ENCODE data around the gene CAPN2.
"Not testable (repeated sequence)": the region's sequence is repeated elsewhere in the genome, so short reads cannot be mapped to it uniquely, and the experiment has no call there.

CAPN2 gene

GRCh38 chr1:223776075-223776814, 63.9 kb downstream of the CAPN2 start:
- peak; percentile 38 for FAIRE-seq
- peak; percentile 69 for DNase-seq (ENCODE audit: insufficient read length, low spot score)

- DNase-seq (ENCODE audit: insufficient read length, low spot score) (no peak), FAIRE-seq (no peak)
Measured at GRCh38 chr1:223776826-223777454, 64.6 kb downstream of the CAPN2 start.

GRCh38 chr1:223780318-223780717, 68.0 kb downstream of the CAPN2 start:
- FAIRE-seq = no peak
- no peak for DNase-seq (ENCODE audit: insufficient read length, low spot score)

GRCh38 chr1:223780949-223781348, 68.6 kb downstream of the CAPN2 start:
- FAIRE-seq = no peak
- DNase-seq (ENCODE audit: insufficient read length, low spot score) = no peak

GRCh38 chr1:223783676-223784075, 71.3 kb downstream of the CAPN2 start:
- FAIRE-seq (no peak), DNase-seq (ENCODE audit: insufficient read length, low spot score) (no peak)

GRCh38 chr1:223784541-223784940, 72.2 kb downstream of the CAPN2 start:
- FAIRE-seq = no peak
- no peak for DNase-seq (ENCODE audit: insufficient read length, low spot score)

- no peak for DNase-seq (ENCODE audit: insufficient read length, low spot score)
- FAIRE-seq = no peak
Measured at GRCh38 chr1:223785808-223786207, 73.5 kb downstream of the CAPN2 start.

- FAIRE-seq (peak; percentile 16), DNase-seq (ENCODE audit: insufficient read length, low spot score) (no peak)
Measured at GRCh38 chr1:223788746-223789415, 76.5 kb downstream of the CAPN2 start.

- FAIRE-seq = peak; percentile 70
Measured at GRCh38 chr1:223792046-223792445, 79.7 kb downstream of the CAPN2 start.

GRCh38 chr1:223793716-223794115, 81.4 kb downstream of the CAPN2 start:
- no peak for DNase-seq (ENCODE audit: insufficient read length, low spot score)
- no peak for FAIRE-seq

More at GRCh38 chr1:223792046-223792445, 79.7 kb downstream of the CAPN2 start:
- DNase-seq (ENCODE audit: insufficient read length, low spot score) = no peak

- DNase-seq (ENCODE audit: insufficient read length, low spot score) (no peak), FAIRE-seq (no peak)
Measured at GRCh38 chr1:223794136-223794880, 82.0 kb downstream of the CAPN2 start.

GRCh38 chr1:223796210-223796609, 83.9 kb downstream of the CAPN2 start:
- FAIRE-seq (no peak), DNase-seq (ENCODE audit: insufficient read length, low spot score) (no peak)

- DNase-seq (ENCODE audit: insufficient read length, low spot score) = no peak
- FAIRE-seq = no peak
Measured at GRCh38 chr1:223802032-223802431, 89.7 kb downstream of the CAPN2 start.

GRCh38 chr1:223802602-223803001, 90.3 kb downstream of the CAPN2 start:
- FAIRE-seq = no peak

GRCh38 chr1:223803211-223803610, 90.9 kb downstream of the CAPN2 start:
- FAIRE-seq (no peak), DNase-seq (ENCODE audit: insufficient read length, low spot score) (no peak)

More at GRCh38 chr1:223802602-223803001, 90.3 kb downstream of the CAPN2 start:
- DNase-seq (ENCODE audit: insufficient read length, low spot score) = no peak

- not testable (repeated sequence) for FAIRE-seq
Measured at GRCh38 chr1:223809905-223810304, 97.6 kb downstream of the CAPN2 start.

GRCh38 chr1:223810586-223810985, 98.2 kb downstream of the CAPN2 start:
- DNase-seq (ENCODE audit: insufficient read length, low spot score) (no peak), FAIRE-seq (no peak)

More at GRCh38 chr1:223809905-223810304, 97.6 kb downstream of the CAPN2 start:
- not testable (repeated sequence) for DNase-seq (ENCODE audit: insufficient read length, low spot score)

- FAIRE-seq = no peak
- peak; percentile 23 for DNase-seq (ENCODE audit: insufficient read length, low spot score)
Measured at GRCh38 chr1:223811634-223812101, 99.3 kb downstream of the CAPN2 start.

- DNase-seq (ENCODE audit: insufficient read length, low spot score) = no peak
- no peak for FAIRE-seq
Measured at GRCh38 chr1:223813645-223814044, 101.3 kb downstream of the CAPN2 start.

- DNase-seq (ENCODE audit: insufficient read length, low spot score) = no peak
- no peak for FAIRE-seq
Measured at GRCh38 chr1:223815020-223815853, 102.9 kb downstream of the CAPN2 start.
